Activated CD4-positive, alpha-beta memory T cell treated with anti-CD3 and anti-CD28 coated beads, Interleukin-2, amount 10 ng/mL, durations not matched to agents 7 days and 5 days (primary cell): ENCODE measurements around the gene PTP4A1. TPM values are rescaled to one million over a fixed set of nuclear protein-coding genes. Genes with fewer than 3 reads are reported as not detected.
"Not testable (repeated sequence)": the region's sequence is repeated elsewhere in the genome, so short reads cannot be mapped to it uniquely, and the experiment has no call there.

ENCODE experiments used
- CTCF ChIA-PET: fragments of 350-600 bp; sonication (Branson Sonifier 250); formaldehyde crosslinking; loops from one replicate; lab custom pipeline; 2021; ENCODE audit warnings: antibody characterized with exemption, inconsistent platforms; lab: Charles Lee
- POLR2A ChIA-PET: fragments of 350-600 bp; sonication (Branson Sonifier 250); formaldehyde crosslinking; loops from one replicate; lab custom pipeline; 2021; ENCODE audit warnings: antibody characterized with exemption; lab: Charles Lee
- DNase-seq: peaks from one replicate; pipeline ENCODE4 v3.0.0-alpha.2; 2020
- H3K27ac Mint-ChIP-seq: one replicate; pipeline ENCODE4 v1.8.0; 2021; ENCODE audit warnings: mild to moderate bottlenecking, mixed read lengths
- H3K27me3 Mint-ChIP-seq: one replicate; pipeline ENCODE4 v1.8.0; 2021; ENCODE audit warnings: mixed read lengths
- H3K36me3 Mint-ChIP-seq: one replicate; pipeline ENCODE4 v1.8.0; 2021; ENCODE audit warnings: low read depth, mixed read lengths
- H3K4me1 Mint-ChIP-seq: one replicate; pipeline ENCODE4 v1.8.0; 2021; ENCODE audit warnings: mixed read lengths
- H3K4me3 Mint-ChIP-seq: one replicate; pipeline ENCODE4 v1.8.0; 2021; ENCODE audit warnings: mild to moderate bottlenecking, mixed read lengths
- H3K9me3 Mint-ChIP-seq: one replicate; pipeline ENCODE4 v1.8.0; 2021; ENCODE audit warnings: mixed read lengths
- total RNA-seq, 2 experiments: library from RNA; stranded (reverse); gene quantifications; one replicate each; pipeline ENCODE4 v1.2.3, GENCODE V29; 2021

Gene PTP4A1
- total RNA-seq, 2 experiments from 2014 or later: 62.7 to 63.7 TPM

DNA sequence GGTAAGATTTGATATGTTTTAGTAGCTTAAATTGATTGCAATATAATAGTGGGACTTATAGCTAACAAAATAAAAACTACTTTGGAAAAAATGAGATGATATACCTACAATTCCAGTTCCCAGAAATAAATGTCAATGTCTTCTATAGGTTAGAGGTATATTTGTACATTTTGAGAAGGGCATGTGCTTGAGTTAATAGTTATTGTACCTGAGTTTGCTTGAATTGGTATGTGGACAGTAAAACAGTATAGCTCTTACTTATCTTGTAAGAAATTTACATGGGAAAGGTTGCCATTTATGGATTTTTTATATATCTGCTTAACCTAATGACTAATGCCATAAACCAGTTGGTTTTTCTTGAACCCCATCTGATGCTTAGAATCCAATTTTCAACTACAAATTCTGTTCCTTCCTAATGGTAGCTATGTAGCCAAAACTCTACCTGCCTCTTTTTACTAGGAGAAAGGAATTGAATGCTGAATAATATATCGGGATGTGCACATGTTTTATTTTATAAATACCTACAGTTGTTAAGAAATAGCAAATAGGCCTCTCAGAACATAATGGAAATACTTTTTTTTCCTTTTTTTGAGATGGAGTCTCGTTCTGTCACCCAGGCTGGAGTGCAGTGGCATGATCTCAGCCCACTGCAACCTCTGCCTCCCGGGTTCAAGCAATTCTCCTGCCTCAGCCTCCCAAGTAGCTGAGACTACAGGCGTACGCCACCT lies 4.9 kb downstream of the PTP4A1 start:
- H3K4me3 Mint-ChIP-seq: no peak overlapping the region
- POLR2A ChIA-PET: interaction anchor here (1.8 kb wide), 1 partner anchor 58 kb away, joined by 8 read pairs; the partner anchor contains the start of gene PHF3
- H3K27me3 Mint-ChIP-seq: no peaks in the 10 kb centered on the region
- no peaks in the 10 kb centered on the region for H3K9me3 Mint-ChIP-seq
- H3K4me1 Mint-ChIP-seq: peaks cover 30% of the 10 kb centered on the region
- CTCF ChIA-PET: interaction anchor here (0.9 to 1.1 kb wide), 2 partner anchors 20 to 187 kb away, joined by 3 read pairs; no protein-coding TSS in a partner anchor
- no peak overlapping the region for H3K27ac Mint-ChIP-seq
- no peak for DNase-seq
- peaks cover 52% of the 10 kb centered on the region for H3K36me3 Mint-ChIP-seq

- DNase-seq: no peak
- ChIA-PET POLR2A (no interaction called here), CTCF (no interaction called here)
- Mint-ChIP-seq H3K4me3 (no peak overlapping the region), H3K4me1 (peaks cover 30% of the 10 kb centered on the region), H3K27ac (no peak overlapping the region), H3K9me3 (no peaks in the 10 kb centered on the region), H3K27me3 (no peaks in the 10 kb centered on the region), H3K36me3 (peaks cover 59% of the 10 kb centered on the region)
Observed at GRCh38 chr6:63578757-63579156, 6.5 kb downstream of the PTP4A1 start.

DNA sequence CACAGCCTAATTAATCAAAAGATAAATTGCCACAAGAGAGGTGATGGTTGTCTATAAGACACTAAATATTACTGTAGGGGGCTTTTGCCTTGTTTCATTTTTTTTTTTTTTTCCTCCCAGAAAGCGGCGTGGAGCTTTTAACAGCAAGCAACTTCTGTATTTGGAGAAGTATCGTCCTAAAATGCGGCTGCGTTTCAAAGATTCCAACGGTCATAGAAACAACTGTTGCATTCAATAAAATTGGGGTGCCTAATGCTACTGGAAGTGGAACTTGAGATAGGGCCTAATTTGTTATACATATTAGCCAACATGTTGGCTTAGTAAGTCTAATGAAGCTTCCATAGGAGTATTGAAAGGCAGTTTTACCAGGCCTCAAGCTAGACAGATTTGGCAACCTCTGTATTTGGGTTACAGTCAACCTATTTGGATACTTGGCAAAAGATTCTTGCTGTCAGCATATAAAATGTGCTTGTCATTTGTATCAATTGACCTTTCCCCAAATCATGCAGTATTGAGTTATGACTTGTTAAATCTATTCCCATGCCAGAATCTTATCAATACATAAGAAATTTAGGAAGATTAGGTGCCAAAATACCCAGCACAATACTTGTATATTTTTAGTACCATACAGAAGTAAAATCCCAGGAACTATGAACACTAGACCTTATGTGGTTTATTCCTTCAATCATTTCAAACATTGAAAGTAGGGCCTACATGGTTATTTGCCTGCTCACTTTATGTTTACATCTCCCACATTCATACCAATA lies 7.8 kb downstream of the PTP4A1 start:
- DNase-seq: no peak
- CTCF ChIA-PET: no interaction called here

DNA sequence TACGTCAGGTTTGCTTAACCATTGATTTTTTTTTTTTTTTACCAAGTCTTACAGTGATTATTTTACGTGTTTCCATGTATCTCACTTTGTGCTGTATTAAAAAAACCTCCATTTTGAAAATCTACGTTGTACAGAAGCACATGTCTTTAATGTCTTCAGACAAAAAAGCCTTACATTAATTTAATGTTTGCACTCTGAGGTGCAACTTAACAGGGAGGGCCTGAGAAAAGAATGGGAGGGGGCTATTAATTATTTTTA lies 8.4 kb downstream of the PTP4A1 start:
- H3K4me1 Mint-ChIP-seq: peaks cover 11% of the 10 kb centered on the region
- no peak overlapping the region for H3K27ac Mint-ChIP-seq
- H3K27me3 Mint-ChIP-seq: no peaks in the 10 kb centered on the region
- ChIA-PET CTCF (no interaction called here), POLR2A (no interaction called here)
- no peak for DNase-seq
- peaks cover 48% of the 10 kb centered on the region for H3K36me3 Mint-ChIP-seq
- no peak overlapping the region for H3K4me3 Mint-ChIP-seq
- no peaks in the 10 kb centered on the region for H3K9me3 Mint-ChIP-seq

More for the DNA sequence above, 7.8 kb downstream of the PTP4A1 start:
- no peak overlapping the region for H3K27ac Mint-ChIP-seq
- no peak overlapping the region for H3K4me3 Mint-ChIP-seq
- POLR2A ChIA-PET: no interaction called here
- H3K36me3 Mint-ChIP-seq: peaks cover 48% of the 10 kb centered on the region
- no peaks in the 10 kb centered on the region for H3K9me3 Mint-ChIP-seq
- H3K4me1 Mint-ChIP-seq: peaks cover 17% of the 10 kb centered on the region
- H3K27me3 Mint-ChIP-seq: no peaks in the 10 kb centered on the region

DNA sequence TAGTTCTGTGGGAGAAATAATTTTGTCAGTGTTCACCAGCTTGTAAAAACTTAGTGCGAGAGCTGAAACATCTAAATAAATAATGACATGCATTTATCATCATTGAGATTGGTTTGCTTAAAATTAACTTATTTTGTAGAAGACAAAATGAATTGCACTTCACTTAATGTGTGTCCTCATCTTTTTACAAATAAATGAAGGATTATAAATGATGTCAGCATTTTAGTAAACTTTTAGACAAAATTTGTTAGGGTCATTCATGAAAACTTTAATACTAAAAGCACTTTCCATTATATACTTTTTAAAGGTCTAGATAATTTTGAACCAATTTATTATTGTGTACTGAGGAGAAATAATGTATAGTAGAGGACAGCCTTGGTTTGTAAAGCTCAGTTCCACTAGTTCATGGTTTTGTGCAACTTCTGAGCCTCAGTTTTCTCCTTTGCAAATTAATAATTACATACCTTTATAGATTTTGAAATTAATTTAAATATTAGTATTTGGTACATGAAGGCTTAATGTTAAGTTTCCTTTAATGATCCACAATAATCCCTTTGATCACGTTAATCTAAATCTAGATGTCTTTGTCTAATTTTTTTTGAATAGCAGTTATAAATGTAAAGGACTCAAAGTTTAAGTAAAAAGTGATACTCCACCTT lies 9.2 kb downstream of the PTP4A1 start:
- POLR2A ChIA-PET: no interaction called here
- H3K4me3 Mint-ChIP-seq: no peak overlapping the region
- peaks cover 10% of the 10 kb centered on the region for H3K4me1 Mint-ChIP-seq
- DNase-seq: no peak
- H3K27me3 Mint-ChIP-seq: no peaks in the 10 kb centered on the region
- peaks cover 43% of the 10 kb centered on the region for H3K36me3 Mint-ChIP-seq
- CTCF ChIA-PET: interaction anchor here (1.1 kb wide), 1 partner anchor 8 kb away, joined by 4 read pairs; no protein-coding TSS in a partner anchor
- H3K27ac Mint-ChIP-seq: no peak overlapping the region
- H3K9me3 Mint-ChIP-seq: no peaks in the 10 kb centered on the region

DNA sequence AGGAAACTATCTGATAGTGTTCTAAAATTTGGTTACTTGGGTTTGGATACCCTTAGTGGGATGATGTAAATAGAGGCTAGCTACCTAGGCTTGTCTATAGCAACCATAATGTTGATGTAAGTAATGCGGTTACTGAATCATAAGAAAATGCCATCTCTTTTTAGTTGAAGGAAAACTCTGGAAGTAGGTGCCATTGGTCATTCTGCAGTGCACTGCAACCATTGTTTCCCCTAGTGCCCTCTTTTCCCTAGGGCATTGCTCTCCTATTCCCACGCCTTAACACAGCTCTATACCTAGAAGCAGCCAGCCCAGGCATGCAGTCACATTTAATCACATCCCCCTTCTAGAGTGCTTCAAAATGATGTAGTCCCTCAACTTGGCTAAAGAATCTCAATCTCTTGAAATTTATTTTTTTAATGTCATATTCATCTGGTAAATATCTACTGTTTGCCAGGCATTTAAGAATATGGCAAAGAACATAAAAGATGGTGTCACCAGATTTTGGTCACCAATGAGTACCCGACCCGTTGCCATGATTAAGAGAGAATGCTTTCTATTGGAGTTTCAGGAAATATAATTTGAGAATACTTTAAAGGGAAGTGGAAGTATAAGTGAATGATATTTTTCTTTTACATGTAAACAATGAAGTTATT lies 10.4 kb downstream of the PTP4A1 start:
- ChIA-PET POLR2A (interaction anchor here (2.6 kb wide), 1 partner anchor 9 kb away, joined by 20 read pairs; no protein-coding TSS in a partner anchor), CTCF (interaction anchor here (1.1 to 1.3 kb wide), 2 partner anchors 9 to 230 kb away, joined by 4 to 5 read pairs; no protein-coding TSS in a partner anchor)
- no peaks in the 10 kb centered on the region for H3K9me3 Mint-ChIP-seq
- H3K27me3 Mint-ChIP-seq: no peaks in the 10 kb centered on the region
- H3K36me3 Mint-ChIP-seq: peaks cover 33% of the 10 kb centered on the region
- DNase-seq: no peak
- no peak overlapping the region for H3K27ac Mint-ChIP-seq
- H3K4me1 Mint-ChIP-seq: peaks cover 9% of the 10 kb centered on the region
- H3K4me3 Mint-ChIP-seq: no peak overlapping the region

- no peaks in the 10 kb centered on the region for H3K9me3 Mint-ChIP-seq
- H3K27ac Mint-ChIP-seq: no peak overlapping the region
- POLR2A ChIA-PET: interaction anchor here (0.9 to 2.6 kb wide), 3 partner anchors 10 to 52 kb away, joined by 3 to 20 read pairs (median 3); partner anchors contain the start of gene PHF3
- H3K27me3 Mint-ChIP-seq: no peaks in the 10 kb centered on the region
- CTCF ChIA-PET: interaction anchor here (0.5 to 1.4 kb wide), 4 partner anchors 9 to 231 kb away, joined by 3 to 5 read pairs (median 4); no protein-coding TSS in a partner anchor
- no peak for DNase-seq
- peaks cover 31% of the 10 kb centered on the region for H3K36me3 Mint-ChIP-seq
- H3K4me1 Mint-ChIP-seq: peaks cover 9% of the 10 kb centered on the region
- H3K4me3 Mint-ChIP-seq: no peak overlapping the region
Observed at GRCh38 chr6:63584125-63584514, 11.8 kb downstream of the PTP4A1 start.

- CTCF ChIA-PET: interaction anchor here (1.1 to 1.4 kb wide), 2 partner anchors 10 to 11 kb away, joined by 3 to 5 read pairs; no protein-coding TSS in a partner anchor
Observed at GRCh38 chr6:63584566-63584965, 12.3 kb downstream of the PTP4A1 start.

GRCh38 chr6:63585652-63586051 lies 13.4 kb downstream of the PTP4A1 start:
- DNase-seq, H3K9me3 Mint-ChIP-seq, H3K27me3 Mint-ChIP-seq, H3K4me3 Mint-ChIP-seq, H3K27ac Mint-ChIP-seq: not testable (repeated sequence)
- Mint-ChIP-seq H3K36me3 (peaks cover 19% of the 10 kb centered on the region), H3K4me1 (peaks cover 10% of the 10 kb centered on the region)
- POLR2A ChIA-PET: interaction anchor here (1.0 kb wide), 1 partner anchor 50 kb away, joined by 3 read pairs; the partner anchor contains the start of gene PHF3
- CTCF ChIA-PET: interaction anchor here (1.1 kb wide), 1 partner anchor 12 kb away, joined by 3 read pairs; no protein-coding TSS in a partner anchor

More at GRCh38 chr6:63584566-63584965, 12.3 kb downstream of the PTP4A1 start:
- H3K27me3 Mint-ChIP-seq: no peaks in the 10 kb centered on the region
- no peak for DNase-seq
- H3K4me3 Mint-ChIP-seq: no peak overlapping the region
- POLR2A ChIA-PET: interaction anchor here (0.6 to 2.6 kb wide), 3 partner anchors 11 to 57 kb away, joined by 3 to 20 read pairs (median 3); partner anchors contain the start of gene PHF3
- H3K9me3 Mint-ChIP-seq: no peaks in the 10 kb centered on the region
- peaks cover 30% of the 10 kb centered on the region for H3K36me3 Mint-ChIP-seq
- H3K27ac Mint-ChIP-seq: no peak overlapping the region
- H3K4me1 Mint-ChIP-seq: peaks cover 9% of the 10 kb centered on the region

DNA sequence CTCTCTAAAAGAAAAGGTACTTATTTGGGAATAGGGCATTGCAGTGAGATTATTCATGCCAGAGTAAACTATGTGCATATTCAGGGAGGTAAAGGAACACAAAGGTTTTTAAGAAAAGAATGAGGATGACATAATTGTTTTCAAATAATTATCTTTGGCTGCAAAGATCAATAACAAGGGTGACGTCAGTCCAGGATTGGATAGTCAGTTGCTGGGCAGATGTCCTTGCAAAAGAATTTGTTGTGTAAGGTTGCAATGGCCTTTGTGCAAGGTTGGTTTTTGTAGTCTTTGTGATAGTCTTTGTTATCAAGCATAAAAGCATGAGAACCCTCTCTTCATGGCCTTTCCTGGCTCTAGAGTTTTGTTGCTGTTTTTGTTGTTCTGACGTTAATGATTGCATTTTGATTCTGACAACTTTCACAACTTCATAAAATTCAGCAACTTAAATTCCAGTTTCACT lies 17.7 kb downstream of the PTP4A1 start:
- peaks cover 16% of the 10 kb centered on the region for H3K4me1 Mint-ChIP-seq
- ChIA-PET POLR2A (no interaction called here), CTCF (no interaction called here)
- H3K36me3 Mint-ChIP-seq: no peaks in the 10 kb centered on the region
- no peaks in the 10 kb centered on the region for H3K9me3 Mint-ChIP-seq
- no peak overlapping the region for H3K4me3 Mint-ChIP-seq
- DNase-seq: no peak
- peaks cover 6% of the 10 kb centered on the region for H3K27me3 Mint-ChIP-seq
- no peak overlapping the region for H3K27ac Mint-ChIP-seq

DNA sequence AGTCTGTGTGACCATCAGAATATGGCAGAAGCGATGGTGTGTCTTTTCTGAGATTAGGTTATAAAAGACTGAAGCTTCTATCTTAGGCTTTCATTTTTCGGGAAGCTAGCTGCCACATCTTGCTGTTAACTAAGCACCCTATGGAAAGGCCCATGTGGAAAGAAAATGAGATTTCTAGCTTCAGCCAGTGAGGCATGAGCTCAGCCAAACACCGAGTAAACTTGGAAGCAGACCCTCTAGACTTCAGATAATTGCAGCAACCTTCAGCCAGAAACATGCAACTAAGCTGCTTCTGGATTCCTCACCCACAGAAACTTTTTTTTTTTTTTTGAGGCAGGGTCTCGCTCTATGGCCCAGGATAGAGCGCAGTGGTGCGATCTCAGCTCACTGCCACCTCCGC lies 20.6 kb downstream of the PTP4A1 start:
- Mint-ChIP-seq H3K27ac (no peak overlapping the region), H3K9me3 (no peaks in the 10 kb centered on the region), H3K36me3 (no peaks in the 10 kb centered on the region), H3K4me3 (no peak overlapping the region), H3K27me3 (peaks cover 6% of the 10 kb centered on the region), H3K4me1 (peaks cover 10% of the 10 kb centered on the region)
- DNase-seq: no peak
- ChIA-PET POLR2A (interaction anchor here (0.6 to 0.8 kb wide), 2 partner anchors 18 to 1953 kb away, joined by 3 to 4 read pairs; no protein-coding TSS in a partner anchor), CTCF (interaction anchor here (1.3 to 2.3 kb wide), 3 partner anchors 45 to 240 kb away, joined by 3 to 6 read pairs (median 6); no protein-coding TSS in a partner anchor)
